ENCODE data around the gene SHOC1.

Gene SHOC1

DNA sequence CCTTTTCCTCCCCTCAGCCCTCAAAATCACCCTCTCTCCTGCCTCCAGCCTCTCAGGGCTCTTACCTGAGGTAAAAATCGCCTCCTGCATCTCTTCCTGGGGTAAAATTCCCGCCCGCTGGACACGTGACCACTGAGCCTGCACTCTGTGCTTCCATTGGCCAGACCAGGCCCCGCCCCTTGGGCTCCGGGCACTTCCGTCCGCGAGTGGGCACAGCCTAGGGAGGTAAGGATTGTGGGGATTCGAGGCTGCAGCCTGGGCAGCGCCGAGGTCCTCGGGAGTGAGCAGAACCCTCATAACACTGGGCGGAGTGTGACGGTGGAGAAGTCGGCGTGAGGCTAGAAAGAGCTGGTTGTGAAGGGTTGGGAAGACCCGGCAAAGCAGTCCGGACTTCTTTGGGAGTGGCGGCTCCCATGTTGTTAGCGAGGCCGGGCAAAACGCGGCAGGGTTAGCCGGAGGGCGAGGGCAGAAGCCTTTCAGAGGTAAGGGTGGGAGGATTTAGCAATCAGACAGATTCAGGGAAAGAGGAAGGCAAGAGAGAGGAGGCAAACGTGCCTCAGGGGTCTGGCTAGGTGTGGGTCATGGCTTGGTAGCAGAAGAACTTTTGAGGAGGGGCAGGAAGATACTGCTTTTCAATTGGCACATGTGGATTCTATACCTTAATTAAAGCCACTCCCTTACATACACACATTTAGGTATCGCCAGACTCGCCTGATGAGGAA, at the start of gene SHOC1:
SHOC1 (minus strand) TSS at position 103 of the 722 bp plus-strand sequence. CDS start 3,519 bp downstream, outside the sequence.
- DNase-seq (ENCODE audit: extremely low read depth, low read depth) = no peak
- no peak within 1 kb of the TSS for H3K4me3 ChIP-seq (replicated peaks; ENCODE audit: low read depth, low read length)
- TF ChIP-seq, protein P1, sequence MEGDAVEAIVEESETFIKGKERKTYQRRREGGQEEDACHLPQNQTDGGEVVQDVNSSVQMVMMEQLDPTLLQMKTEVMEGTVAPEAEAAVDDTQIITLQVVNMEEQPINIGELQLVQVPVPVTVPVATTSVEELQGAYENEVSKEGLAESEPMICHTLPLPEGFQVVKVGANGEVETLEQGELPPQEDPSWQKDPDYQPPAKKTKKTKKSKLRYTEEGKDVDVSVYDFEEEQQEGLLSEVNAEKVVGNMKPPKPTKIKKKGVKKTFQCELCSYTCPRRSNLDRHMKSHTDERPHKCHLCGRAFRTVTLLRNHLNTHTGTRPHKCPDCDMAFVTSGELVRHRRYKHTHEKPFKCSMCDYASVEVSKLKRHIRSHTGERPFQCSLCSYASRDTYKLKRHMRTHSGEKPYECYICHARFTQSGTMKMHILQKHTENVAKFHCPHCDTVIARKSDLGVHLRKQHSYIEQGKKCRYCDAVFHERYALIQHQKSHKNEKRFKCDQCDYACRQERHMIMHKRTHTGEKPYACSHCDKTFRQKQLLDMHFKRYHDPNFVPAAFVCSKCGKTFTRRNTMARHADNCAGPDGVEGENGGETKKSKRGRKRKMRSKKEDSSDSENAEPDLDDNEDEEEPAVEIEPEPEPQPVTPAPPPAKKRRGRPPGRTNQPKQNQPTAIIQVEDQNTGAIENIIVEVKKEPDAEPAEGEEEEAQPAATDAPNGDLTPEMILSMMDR (IDR thresholded peaks at IDR 0.05; ENCODE audit: low read depth, low read length, missing control alignments) = no peak

DNA sequence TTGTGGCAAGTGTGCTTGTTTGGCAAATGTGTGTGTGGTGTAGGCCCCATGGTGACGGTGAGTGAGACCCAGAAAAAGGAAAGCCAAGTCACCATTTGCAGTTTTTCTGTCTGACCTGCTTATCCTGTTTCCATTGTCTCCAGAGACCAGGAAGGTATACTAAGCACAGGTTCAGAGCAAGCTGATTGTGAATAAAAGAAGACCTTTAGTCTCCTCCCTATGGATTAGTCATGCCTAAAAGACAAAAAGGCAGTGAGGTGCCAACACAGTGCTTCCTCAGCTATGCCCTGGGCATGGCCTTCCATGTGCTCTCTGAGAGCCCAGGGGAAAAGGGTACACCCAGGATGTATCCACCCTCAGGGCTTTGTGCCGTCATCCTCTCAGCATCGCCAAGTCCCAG, 49.2 kb upstream of the SHOC1 start:
- TF ChIP-seq, protein P1 (IDR thresholded peaks at IDR 0.05; ENCODE audit: low read depth, low read length, missing control alignments) = no peak
- no peak overlapping the region for H3K4me3 ChIP-seq (replicated peaks; ENCODE audit: low read depth, low read length)
- no peak for DNase-seq (ENCODE audit: extremely low read depth, low read depth)

DNA sequence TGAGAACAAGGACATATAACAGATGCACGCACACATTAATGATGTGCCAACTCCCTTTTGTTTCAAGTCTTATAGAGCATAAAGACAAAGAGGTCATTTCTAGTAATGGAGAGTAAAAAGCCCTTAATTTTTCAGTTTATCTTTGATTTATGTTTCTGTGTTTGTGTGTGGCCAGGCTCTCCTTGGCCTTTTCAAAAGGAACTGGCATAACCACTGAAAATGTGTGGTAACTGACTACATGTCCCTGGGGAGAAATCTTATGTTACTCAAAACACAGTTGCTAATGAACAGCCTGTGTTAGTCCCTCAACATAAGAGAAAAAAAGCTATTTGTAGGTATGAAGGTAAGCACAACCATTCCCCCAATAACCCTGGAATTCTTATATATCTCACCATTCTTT, 47.6 kb upstream of the SHOC1 start:
- DNase-seq (ENCODE audit: extremely low read depth, low read depth) = no peak
- no peak overlapping the region for H3K4me3 ChIP-seq (replicated peaks; ENCODE audit: low read depth, low read length)
- TF ChIP-seq, protein P1 (IDR thresholded peaks at IDR 0.05; ENCODE audit: low read depth, low read length, missing control alignments) = no peak

DNA sequence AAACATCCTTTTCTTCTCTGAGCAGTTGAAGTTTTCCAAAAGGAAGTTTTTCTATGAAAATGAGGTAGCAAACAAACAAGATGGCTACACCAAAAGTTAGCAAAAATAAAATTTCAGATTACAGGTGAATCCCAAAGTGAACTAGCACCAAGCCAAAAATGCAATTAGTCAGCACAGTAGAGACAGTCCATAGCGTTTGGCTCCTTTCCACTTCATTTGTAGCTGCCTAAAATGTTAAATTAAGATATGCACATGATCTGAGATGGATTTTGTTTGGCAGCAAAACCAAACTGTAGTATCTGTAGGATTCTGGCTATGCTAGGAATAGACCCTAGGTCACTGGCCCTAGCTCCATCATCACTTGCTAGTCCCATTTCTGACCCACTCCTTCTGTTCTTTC, 45.7 kb upstream of the SHOC1 start:
- TF ChIP-seq, protein P1 (IDR thresholded peaks at IDR 0.05; ENCODE audit: low read depth, low read length, missing control alignments) = no peak
- no peak overlapping the region for H3K4me3 ChIP-seq (replicated peaks; ENCODE audit: low read depth, low read length)

DNA sequence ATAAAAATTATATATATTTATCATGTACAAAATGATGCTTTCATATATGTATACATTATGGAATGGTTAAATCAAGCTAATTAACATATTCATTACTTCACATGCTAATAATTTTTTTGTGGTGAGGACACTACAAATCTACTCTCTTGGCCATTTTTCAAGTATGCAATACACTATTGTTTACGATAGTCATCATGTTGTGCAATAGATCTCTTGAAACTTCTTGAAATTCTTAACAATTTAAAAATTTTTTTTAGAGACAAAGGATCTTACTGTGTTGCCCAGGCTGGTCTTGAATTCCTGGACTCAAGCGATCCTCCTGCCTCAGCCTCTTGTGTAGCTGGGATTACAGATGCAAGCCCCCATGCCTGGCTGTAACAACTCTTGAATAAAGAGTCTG, 45.2 kb upstream of the SHOC1 start:
- TF ChIP-seq, protein P1 (IDR thresholded peaks at IDR 0.05; ENCODE audit: low read depth, low read length, missing control alignments) = no peak
- H3K4me3 ChIP-seq (replicated peaks; ENCODE audit: low read depth, low read length) = no peak overlapping the region
- no peak for DNase-seq (ENCODE audit: extremely low read depth, low read depth)

More for the DNA sequence above, 45.7 kb upstream of the SHOC1 start:
- no peak for DNase-seq (ENCODE audit: extremely low read depth, low read depth)

DNA sequence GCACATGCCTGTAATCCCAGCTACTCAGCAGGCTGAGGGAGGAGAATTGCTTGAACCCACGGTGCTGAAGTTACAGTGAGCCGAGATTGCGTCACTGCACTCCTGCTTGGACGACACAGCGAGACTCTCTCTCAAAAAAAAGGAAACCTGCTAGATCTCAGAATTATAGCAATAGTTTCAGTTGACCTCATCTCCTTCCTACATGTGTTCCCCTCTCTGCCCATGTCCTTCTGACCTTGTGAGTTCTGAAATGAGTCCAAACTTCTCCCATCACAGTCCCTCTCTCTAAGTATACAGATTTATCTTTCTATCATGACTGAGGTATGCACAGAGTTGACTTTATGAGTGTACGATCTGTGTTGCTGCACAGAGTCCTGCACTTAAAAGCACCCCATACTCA, 44.6 kb upstream of the SHOC1 start:
- TF ChIP-seq, protein P1 (IDR thresholded peaks at IDR 0.05; ENCODE audit: low read depth, low read length, missing control alignments) = no peak
- DNase-seq (ENCODE audit: extremely low read depth, low read depth) = no peak
- no peak overlapping the region for H3K4me3 ChIP-seq (replicated peaks; ENCODE audit: low read depth, low read length)

DNA sequence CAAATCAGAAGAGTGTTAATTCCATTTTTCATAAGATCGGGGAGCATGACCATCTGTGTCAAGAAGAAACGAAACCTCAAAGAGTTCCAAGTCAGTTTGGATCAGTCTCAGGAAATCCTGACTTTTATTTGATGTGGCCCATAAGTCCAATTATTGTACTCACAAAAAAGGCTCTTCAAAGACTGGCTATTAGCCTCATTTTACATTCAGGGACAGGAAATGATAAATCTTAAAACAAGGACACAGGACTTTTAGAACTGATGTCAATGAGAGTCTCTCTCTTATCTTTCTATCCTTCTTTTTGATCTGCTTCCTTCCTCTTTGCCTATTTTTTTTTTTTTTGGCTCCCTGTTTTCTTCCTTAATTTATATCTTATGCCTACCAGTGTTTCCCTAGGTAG, 43.7 kb upstream of the SHOC1 start:
- DNase-seq (ENCODE audit: extremely low read depth, low read depth) = no peak
- H3K4me3 ChIP-seq (replicated peaks; ENCODE audit: low read depth, low read length) = no peak overlapping the region
- TF ChIP-seq, protein P1 (IDR thresholded peaks at IDR 0.05; ENCODE audit: low read depth, low read length, missing control alignments) = no peak
